Sigmoid colon (tissue), 7 donors: ENCODE data around the gene SLC6A3. TPM values are rescaled to one million over a fixed set of nuclear protein-coding genes. Genes with fewer than 3 reads are reported as not detected.

Source experiments
- DNase-seq: peaks from one replicate; pipeline ENCODE4 v3.0.0-alpha.2; 2019
- H3K27ac ChIP-seq, 4 donors: fragments of 200-600 bp; sonication (generic); one replicate each; pipeline ENCODE4 v1.5.1; 2016 to 2019; ENCODE audit warnings: mild to moderate bottlenecking in 1 of 4
- H3K27me3 ChIP-seq, 3 donors: fragments of 200-600 bp; sonication (generic); one replicate each; pipeline ENCODE4 v1.5.1; 2019; ENCODE audit warnings: mild to moderate bottlenecking in 1 of 3
- H3K36me3 ChIP-seq, 4 donors: fragments of 200-600 bp; sonication (generic); one replicate each; pipeline ENCODE4 v1.5.1; 2016 to 2019
- H3K4me1 ChIP-seq, 4 donors: fragments of 200-600 bp; sonication (generic); one replicate each; pipeline ENCODE4 v1.5.1; 2017 to 2019
- H3K4me3 ChIP-seq, 4 donors: fragments of 200-600 bp; sonication (generic); one replicate each; pipeline ENCODE4 v1.5.1; 2017 to 2019; ENCODE audit warnings: mild to moderate bottlenecking in 2 of 4, moderate library complexity in 1 of 4
- H3K9me3 ChIP-seq, 4 donors: fragments of 200-600 bp in 3 of 4; sonication (generic) in 3 of 4; one replicate each; pipeline versions ENCODE4 v1.5.1 to v1.6.1; 2013 to 2019
- EP300 ChIP-seq, 4 donors: sonication (generic); formaldehyde crosslinking; IDR thresholded peaks; one replicate each; pipeline ENCODE4 v1.6.1; 2017; ENCODE audit warnings: antibody characterized with exemption in 4 of 4
- POLR2A ChIP-seq, 2 donors: fragments of 450-650 bp; IDR thresholded peaks; one replicate each; pipeline ENCODE4 v1.6.1; 2016; ENCODE audit warnings: antibody characterized with exemption in 2 of 2, mild to moderate bottlenecking in 2 of 2, moderate library complexity in 2 of 2
- POLR2AphosphoS5 ChIP-seq, 4 donors: sonication (generic); formaldehyde crosslinking; IDR thresholded peaks; one replicate each; pipeline ENCODE4 v1.6.1; 2017; ENCODE audit warnings: antibody characterized with exemption in 4 of 4
- WGBS, 2 donors: extraction: QIAGEN DNeasy Blood & Tissue Kit; methylation state at CpG; one replicate each; pipeline ENCODE4 v1.1.7; 2013; 5-methylcytosine and 5-hydroxymethylcytosine counted together
- intact Hi-C: fragments of 100-400 bp; cut with DNase I; formaldehyde crosslinking; loops from one replicate; pipeline ENCODE4 v1.15.1; 2023
- polyA plus RNA-seq, 3 donors: library from polyadenylated mRNA; stranded (reverse); fragments of 200-250 nt; gene quantifications; one replicate each; pipeline ENCODE4 v1.2.3, GENCODE V29; 2013
- total RNA-seq, 4 donors: library from RNA; depleted of rRNA; stranded (reverse); fragments of >200 nt; gene quantifications; one replicate each; pipeline ENCODE4 v1.1.0, GENCODE V29; 2016
- TF ChIP-seq, protein P1 (sequence below), 4 experiments: fragments of 450-650 bp in 3 of 4; fragments of 200-600 bp in 1 of 4; IDR thresholded peaks; one replicate each; pipeline ENCODE4 v1.5.1; 2016 to 2019; ENCODE audit warnings: antibody characterized with exemption in 4 of 4, mild to moderate bottlenecking in 3 of 4, moderate library complexity in 2 of 4
- donor health status: healthy with polysubstance abuse.
- donor health status: Bipolar disorder and iron deficiency.
- donor health status: healthy.

The SLC6A3 gene
- total and polyA plus RNA-seq, 7 donors, result 0.06 TPM; not detected in 6

DNA sequence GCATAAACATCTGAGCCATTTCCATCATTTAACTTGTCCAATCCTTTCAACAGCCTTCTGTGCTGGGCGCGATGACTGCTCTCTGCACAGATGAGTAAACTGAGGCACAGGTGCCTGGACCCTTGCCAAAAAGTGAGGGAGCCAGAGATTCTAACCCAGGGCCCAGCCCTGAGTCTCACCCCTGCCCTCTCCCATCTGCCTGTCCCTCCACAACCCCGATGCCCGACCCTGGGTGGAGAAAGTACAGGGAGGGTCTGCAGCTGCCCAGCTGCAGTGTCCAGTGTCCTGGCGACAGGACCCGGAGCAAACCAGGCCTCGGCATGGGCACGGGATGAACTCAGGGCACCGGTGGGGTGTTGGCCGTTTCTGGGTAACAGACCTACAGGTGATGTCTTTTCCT, 60.7 kb downstream of the SLC6A3 start:
- H3K9me3 ChIP-seq, result no peaks in the 10 kb centered on the region
- H3K27me3 ChIP-seq, result peaks cover 0 to 43% (median 12%) of the 10 kb centered on the region in 3 donors
- intact Hi-C loops, result loop anchor here (2.0 kb wide), 1 partner anchor 260 kb away; no protein-coding TSS in a partner anchor
- H3K27ac ChIP-seq, result no peak overlapping the region
- H3K4me3 ChIP-seq, result no peak overlapping the region
- 47 to 87% methylated on average over 10 of the region's 10 CpGs for WGBS, 2 donors
- DNase-seq, result no peak
- peaks cover 0 to 25% (median 15%) of the 10 kb centered on the region in 4 donors for H3K4me1 ChIP-seq
- no peaks in the 10 kb centered on the region for H3K36me3 ChIP-seq
- TF ChIP-seq EP300 (IDR thresholded peaks at IDR 0.05) (no peak), POLR2A (IDR thresholded peaks at IDR 0.05) (no peak), POLR2AphosphoS5 (IDR thresholded peaks at IDR 0.05) (no peak)
- TF ChIP-seq, protein P1, sequence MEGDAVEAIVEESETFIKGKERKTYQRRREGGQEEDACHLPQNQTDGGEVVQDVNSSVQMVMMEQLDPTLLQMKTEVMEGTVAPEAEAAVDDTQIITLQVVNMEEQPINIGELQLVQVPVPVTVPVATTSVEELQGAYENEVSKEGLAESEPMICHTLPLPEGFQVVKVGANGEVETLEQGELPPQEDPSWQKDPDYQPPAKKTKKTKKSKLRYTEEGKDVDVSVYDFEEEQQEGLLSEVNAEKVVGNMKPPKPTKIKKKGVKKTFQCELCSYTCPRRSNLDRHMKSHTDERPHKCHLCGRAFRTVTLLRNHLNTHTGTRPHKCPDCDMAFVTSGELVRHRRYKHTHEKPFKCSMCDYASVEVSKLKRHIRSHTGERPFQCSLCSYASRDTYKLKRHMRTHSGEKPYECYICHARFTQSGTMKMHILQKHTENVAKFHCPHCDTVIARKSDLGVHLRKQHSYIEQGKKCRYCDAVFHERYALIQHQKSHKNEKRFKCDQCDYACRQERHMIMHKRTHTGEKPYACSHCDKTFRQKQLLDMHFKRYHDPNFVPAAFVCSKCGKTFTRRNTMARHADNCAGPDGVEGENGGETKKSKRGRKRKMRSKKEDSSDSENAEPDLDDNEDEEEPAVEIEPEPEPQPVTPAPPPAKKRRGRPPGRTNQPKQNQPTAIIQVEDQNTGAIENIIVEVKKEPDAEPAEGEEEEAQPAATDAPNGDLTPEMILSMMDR (IDR thresholded peaks at IDR 0.05), result no peak

DNA sequence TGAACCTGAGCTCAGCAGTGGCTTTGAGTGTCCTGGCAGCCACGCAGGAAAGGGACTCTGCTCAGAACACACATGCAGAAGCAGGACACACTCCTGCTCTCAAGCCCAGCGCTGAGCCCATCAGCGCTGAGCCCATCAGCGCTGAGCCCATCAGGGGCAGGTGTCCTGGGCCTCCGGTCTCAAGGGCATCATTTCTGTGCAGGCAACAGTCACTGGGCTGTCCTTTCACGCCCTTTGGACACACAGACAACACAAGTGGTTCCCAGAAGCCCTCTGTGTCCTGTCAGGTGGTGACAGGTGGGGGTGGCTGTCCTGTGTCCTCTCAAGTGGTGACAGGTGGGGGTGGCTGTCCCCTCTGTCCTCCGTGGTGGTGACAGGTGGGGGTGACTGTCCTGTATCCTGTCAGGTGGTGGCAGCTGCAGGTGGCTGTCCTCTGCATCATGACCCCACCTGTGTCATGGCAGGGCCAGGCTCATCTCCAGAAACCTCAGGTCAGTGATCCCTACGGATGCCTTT, 61.3 kb downstream of the SLC6A3 start:
- no peaks in the 10 kb centered on the region for H3K9me3 ChIP-seq
- no peak overlapping the region for H3K27ac ChIP-seq
- DNase-seq, result no peak
- no peak for TF ChIP-seq POLR2A (IDR thresholded peaks at IDR 0.05)
- no peak for TF ChIP-seq POLR2AphosphoS5 (IDR thresholded peaks at IDR 0.05)
- TF ChIP-seq, protein P1 (IDR thresholded peaks at IDR 0.05), result no peak
- TF ChIP-seq EP300 (IDR thresholded peaks at IDR 0.05), result no peak
- no peak overlapping the region for H3K4me3 ChIP-seq
- peaks cover 0 to 48% (median 12%) of the 10 kb centered on the region in 3 donors for H3K27me3 ChIP-seq
- intact Hi-C loops, result loop anchor here (2.0 kb wide), 1 partner anchor 261 kb away; no protein-coding TSS in a partner anchor
- H3K36me3 ChIP-seq, result no peaks in the 10 kb centered on the region
- H3K4me1 ChIP-seq, result peaks cover 0 to 25% (median 15%) of the 10 kb centered on the region in 4 donors
- 79% methylated on average over 8 of the region's 8 CpGs for WGBS, 2 donors

DNA sequence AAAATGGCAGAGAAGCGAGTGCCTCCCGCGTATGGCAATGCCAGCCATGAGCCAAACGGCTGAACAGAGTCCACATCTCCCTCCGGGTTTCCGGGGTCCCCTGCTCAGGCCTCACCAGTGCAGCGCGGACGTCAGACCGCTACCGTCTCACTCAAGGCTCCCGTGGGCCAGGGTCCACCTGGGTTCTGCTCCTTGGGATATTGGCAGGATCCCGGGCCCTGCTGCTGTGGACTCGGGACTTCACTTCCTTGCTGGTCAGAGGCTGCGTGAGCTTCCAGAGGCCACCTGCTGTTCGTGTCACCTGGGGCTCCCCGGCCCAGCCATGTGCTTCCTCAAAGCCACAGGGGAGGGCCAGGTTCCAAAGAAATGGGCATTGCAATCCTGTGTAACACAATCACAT, 61.9 kb downstream of the SLC6A3 start:
- WGBS, 2 donors, result 80 to 84% methylated on average over 17 of the region's 17 CpGs
- no peak for DNase-seq
- Histone ChIP-seq H3K9me3 (no peaks in the 10 kb centered on the region), H3K36me3 (no peaks in the 10 kb centered on the region), H3K4me1 (peaks cover 0 to 25% (median 15%) of the 10 kb centered on the region in 4 donors), H3K27ac (no peak overlapping the region), H3K4me3 (no peak overlapping the region), H3K27me3 (peaks cover 0 to 50% (median 12%) of the 10 kb centered on the region in 3 donors)
- intact Hi-C loops, result no loop called here
- TF ChIP-seq POLR2A (IDR thresholded peaks at IDR 0.05), result no peak

DNA sequence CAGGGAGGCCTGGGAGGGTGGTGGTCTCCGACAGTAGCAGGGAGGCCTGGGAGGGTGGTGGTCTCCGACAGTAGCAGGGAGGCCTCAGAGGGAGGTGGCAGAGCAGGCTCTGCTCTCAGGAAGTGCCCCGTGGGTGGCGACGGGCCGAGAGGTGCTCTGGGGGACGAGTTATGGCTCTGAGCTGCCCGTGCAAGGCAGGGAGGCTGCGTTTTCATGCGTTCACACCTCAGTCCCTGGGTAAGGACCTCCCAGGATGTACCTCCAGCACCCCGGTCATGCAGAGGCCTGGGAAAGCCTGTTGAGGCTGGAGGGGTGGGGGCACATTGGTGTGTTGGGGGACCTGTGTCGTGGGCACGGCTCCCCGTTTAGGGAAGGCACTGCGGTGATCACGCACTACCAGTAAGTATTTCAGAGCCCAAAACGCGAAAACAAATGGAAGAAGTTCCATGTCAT, 63.0 kb downstream of the SLC6A3 start:
- peaks cover 0 to 25% (median 15%) of the 10 kb centered on the region in 4 donors for H3K4me1 ChIP-seq
- WGBS, 2 donors, result 87 to 94% methylated on average over 18 of the region's 18 CpGs
- H3K27me3 ChIP-seq, result peaks cover 0 to 54% (median 12%) of the 10 kb centered on the region in 3 donors
- H3K9me3 ChIP-seq, result no peaks in the 10 kb centered on the region
- intact Hi-C loops, result no loop called here
- H3K27ac ChIP-seq, result no peak overlapping the region
- H3K36me3 ChIP-seq, result no peaks in the 10 kb centered on the region
- no peak overlapping the region for H3K4me3 ChIP-seq
- TF ChIP-seq EP300 (IDR thresholded peaks at IDR 0.05) (no peak), POLR2A (IDR thresholded peaks at IDR 0.05) (no peak), POLR2AphosphoS5 (IDR thresholded peaks at IDR 0.05) (no peak)
- TF ChIP-seq, protein P1 (IDR thresholded peaks at IDR 0.05), result no peak
- no peak for DNase-seq

GRCh38 chr5:1381370-1382247, 63.6 kb downstream of the SLC6A3 start:
- TF ChIP-seq EP300 (IDR thresholded peaks at IDR 0.05) (no peak), POLR2A (IDR thresholded peaks at IDR 0.05) (no peak)
- TF ChIP-seq, protein P1 (IDR thresholded peaks at IDR 0.05), result no peak
- intact Hi-C loops, result no loop called here
- Histone ChIP-seq H3K36me3 (no peaks in the 10 kb centered on the region), H3K4me3 (no peak overlapping the region), H3K27me3 (peaks cover 0 to 51% (median 12%) of the 10 kb centered on the region in 3 donors), H3K9me3 (no peaks in the 10 kb centered on the region), H3K27ac (no peak overlapping the region), H3K4me1 (peaks cover 0 to 24% (median 14%) of the 10 kb centered on the region in 4 donors)
- no peak for DNase-seq
- 85 to 92% methylated on average over 25 of the region's 25 CpGs for WGBS, 2 donors
